Measurements from ENCODE around the gene TARS3.

- TF ChIP-seq CTCF (IDR thresholded peaks at IDR 0.05) (no peak), POLR2A (IDR thresholded peaks at IDR 0.05; ENCODE audit: low read depth) (no peak), POLR2AphosphoS5 (IDR thresholded peaks at IDR 0.05) (no peak)
Observed at GRCh38 chr15:101614001-101614585, 110.2 kb downstream of the TARS3 start.
